ENCODE measurements around the gene ZBTB37.
"Not testable (repeated sequence)": the region's sequence is repeated elsewhere in the genome, so short reads cannot be mapped to it uniquely, and the experiment has no call there.

The ZBTB37 gene

GRCh38 chr1:173903827-173904531 is 35.8 kb downstream of the ZBTB37 start:
- no peak for DNase-seq (ENCODE audit: low read depth, low spot score)

DNA sequence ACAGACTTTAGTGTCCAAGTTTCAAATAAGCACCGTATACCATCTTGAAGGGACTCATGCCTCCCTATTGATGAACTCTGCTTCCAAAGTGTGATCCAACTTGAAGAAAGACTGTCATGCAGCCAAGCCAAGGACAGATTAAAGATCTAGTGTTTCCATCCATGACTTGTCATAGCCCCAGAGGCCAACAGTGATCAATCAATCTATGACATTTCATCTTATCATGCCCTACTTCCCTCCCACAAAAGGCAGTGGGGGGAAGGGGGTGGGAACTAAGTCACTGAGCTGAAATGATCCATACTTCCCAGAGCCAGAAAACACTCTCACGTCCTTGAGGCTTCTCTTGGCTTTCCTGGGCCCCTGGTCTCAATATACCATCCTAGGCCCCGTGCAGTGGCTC is 44.9 kb downstream of the ZBTB37 start:
- DNase-seq (ENCODE audit: low read depth, low spot score), result no peak

DNA sequence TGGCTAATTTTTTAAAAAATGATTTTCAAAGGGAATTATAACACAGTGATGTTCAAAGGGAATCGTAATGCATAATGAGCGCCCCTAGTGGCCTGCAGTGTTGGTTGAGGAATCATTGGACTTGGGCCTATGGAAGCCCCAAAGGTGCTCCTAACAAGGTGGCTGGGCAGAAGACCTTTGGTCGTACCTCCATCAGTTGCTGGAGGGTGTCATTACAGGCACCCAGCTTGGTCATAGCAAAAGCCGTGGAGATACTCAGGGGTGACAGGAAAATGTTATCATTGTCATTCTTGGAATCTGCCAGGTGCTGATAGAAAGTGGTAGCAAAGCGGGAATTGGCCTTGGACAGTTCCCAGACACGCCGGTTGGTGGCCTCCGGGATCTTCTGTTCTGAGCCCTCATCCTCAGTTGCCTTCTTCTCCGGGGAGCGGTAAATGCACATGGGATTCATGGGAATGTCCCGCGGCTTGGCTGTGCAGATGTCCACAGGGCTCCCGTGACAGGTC is 46.2 kb downstream of the ZBTB37 start:
- DNase-seq (ENCODE audit: low read depth, low spot score), result no peak

GRCh38 chr1:173915596-173915995 is 47.4 kb downstream of the ZBTB37 start:
- DNase-seq (ENCODE audit: low read depth, low spot score), result no peak

- DNase-seq (ENCODE audit: low read depth, low spot score), result no peak
Measured at GRCh38 chr1:173916667-173917066, 48.5 kb downstream of the ZBTB37 start.

DNA sequence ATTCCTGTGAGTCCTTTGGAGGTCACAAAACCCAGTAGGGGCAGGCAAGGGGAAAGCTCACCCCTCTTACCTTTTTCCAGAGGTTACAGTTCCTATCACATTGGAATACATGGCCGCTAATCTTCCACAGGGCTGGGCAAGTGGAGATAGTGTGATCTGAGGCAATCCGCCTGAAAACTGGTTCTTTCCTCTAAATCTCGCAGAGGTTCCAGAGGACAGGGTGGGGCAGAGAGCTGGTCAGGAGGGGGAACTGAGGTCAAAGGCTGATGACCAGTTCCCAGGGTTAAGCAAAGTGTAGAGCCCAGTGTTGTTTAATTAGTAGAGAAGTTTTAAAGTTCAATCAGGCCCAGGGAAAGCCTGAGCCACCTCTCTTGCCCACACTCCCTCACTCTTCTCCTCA is 49.0 kb downstream of the ZBTB37 start, which contains the start of gene SERPINC1:
Gene SERPINC1, minus strand, starts transcription at position 179 of the 400 bp plus-strand sequence. Its CDS starts 68 bp downstream, at position 111.
- DNase-seq (ENCODE audit: low read depth, low spot score), result no peak

DNA sequence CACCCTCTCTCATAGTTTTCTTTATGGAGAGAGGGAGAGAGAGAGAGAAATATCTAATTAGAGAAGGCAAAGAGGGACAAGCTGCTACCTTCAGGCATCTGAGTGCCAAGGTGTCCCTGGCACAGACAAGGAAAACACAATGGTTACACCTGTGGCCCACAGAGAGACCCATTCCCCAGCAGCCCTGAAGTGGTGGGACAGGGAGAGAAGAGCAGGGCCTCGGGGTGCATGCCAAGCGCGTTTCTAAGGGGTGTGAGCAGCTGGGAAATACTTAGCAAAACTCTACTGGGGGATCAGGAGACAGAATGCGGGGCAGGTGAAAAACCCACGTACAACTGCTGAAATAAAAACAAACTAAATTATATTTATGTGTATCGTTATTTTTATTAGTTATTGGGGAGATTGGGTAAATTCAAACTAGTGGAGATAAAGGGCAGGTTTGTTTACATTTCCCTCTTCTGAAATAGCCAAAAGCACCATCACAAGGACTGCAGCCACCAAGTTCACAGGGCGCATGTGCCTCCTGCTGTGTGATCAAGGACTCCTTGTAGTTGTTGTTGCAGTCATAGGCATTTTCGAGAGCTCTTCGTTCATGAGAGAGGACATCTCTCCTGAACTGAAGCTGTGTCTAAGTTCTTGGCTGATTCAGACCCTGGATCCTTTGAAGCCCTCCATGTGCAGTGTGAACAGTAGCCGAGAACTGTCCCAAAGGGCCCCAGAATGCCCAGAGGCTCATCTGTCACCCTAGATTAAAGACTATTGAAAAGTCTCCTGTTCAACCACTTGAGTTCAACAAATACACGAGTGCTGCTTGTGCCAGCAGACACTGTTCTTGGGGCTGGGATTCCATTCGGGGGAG is 49.7 kb downstream of the ZBTB37 start:
- DNase-seq (ENCODE audit: low read depth, low spot score), result no peak

GRCh38 chr1:173920861-173921260 is 52.7 kb downstream of the ZBTB37 start:
- no peak for DNase-seq (ENCODE audit: low read depth, low spot score)

GRCh38 chr1:173925306-173926242 is 57.4 kb downstream of the ZBTB37 start:
- no peak for DNase-seq (ENCODE audit: low read depth, low spot score)

DNA sequence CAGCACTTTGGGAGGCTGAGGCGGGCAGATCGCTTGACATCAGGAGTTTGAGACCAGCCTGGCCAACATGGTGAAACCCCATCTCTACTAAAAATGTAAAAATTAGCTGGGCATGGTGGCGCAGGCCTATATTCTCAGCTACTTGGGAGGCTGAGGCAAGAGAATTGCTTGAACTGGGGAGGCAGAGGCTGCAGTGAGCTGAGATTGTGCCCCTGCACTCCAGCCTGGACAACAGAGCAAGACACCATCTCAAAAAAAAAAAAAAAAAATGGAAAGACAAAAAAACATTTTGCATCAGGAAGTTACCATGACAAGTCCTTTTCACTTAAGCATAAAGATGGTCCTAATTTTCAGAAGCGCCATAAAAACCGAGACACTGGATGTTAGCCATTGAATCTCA is 62.4 kb downstream of the ZBTB37 start:
- not testable (repeated sequence) for DNase-seq (ENCODE audit: low read depth, low spot score)

- DNase-seq (ENCODE audit: low read depth, low spot score), result peak; percentile 49
Measured at GRCh38 chr1:173934440-173934839, 66.3 kb downstream of the ZBTB37 start.

DNA sequence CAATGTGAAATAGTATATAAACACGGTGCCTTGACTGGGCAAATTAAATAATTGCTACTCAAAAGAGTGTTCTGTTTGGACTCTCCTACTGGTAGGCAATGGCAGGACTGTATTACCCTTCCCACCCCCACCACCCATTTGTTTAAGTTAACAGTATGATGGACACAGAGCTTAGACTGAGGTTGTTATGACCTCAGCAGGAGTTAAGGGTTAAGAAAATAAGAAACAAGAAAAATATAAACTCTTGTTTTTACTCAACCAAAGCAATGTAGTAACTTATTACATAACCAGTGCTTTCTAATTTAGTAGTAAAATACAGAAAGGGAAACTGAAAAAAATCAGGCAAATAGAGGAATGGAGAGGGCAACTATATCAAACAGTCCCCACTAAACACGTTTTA is 68.9 kb downstream of the ZBTB37 start:
- peak; percentile 29 for DNase-seq (ENCODE audit: low read depth, low spot score)

- no peak for DNase-seq (ENCODE audit: low read depth, low spot score)
Measured at GRCh38 chr1:173946380-173946921, 78.3 kb downstream of the ZBTB37 start.

DNA sequence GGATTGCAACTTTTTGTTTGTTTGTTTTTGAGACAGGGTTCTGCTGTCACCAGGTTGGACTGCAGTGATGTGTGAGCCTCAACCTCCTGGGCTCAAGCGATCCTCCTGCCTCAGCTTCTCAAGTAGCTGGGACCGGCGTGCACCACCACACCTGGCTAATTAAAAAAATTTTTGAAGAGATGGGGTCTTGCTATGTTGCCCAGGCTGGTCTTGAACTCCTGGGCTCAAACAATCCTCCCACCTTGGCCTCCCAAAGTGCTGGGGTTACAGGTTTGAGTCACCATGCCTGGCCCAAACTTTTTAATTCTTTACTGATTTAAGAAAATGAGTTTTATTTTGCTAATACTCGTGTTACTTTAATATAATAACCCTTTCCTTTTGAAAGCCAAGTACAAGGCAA is 80.4 kb downstream of the ZBTB37 start:
- DNase-seq (ENCODE audit: low read depth, low spot score), result no peak

All from smooth muscle cell of the brain vasculature (primary cell).